OCI-LY7 (cell line): ENCODE results near the gene EFNA5.

Source experiments
- EZH2phosphoT487 ChIP-seq: fragments of 200-600 bp; sonication (generic); IDR thresholded peaks from 2 replicates; pipeline ENCODE4 v1.6.1; 2018; ENCODE audit warnings: low read depth, borderline replicate concordance, mild to moderate bottlenecking, mixed run types, antibody characterized with exemption, low read length, moderate library complexity, mixed read lengths
- TF ChIP-seq, protein P1 (sequence below): fragments of 200-600 bp; sonication (generic); conservative IDR thresholded peaks from 2 replicates; pipeline ENCODE4 v1.5.1; 2014; ENCODE audit warnings: mild to moderate bottlenecking, antibody characterized with exemption, low read length, moderate library complexity, mixed read lengths

DNA sequence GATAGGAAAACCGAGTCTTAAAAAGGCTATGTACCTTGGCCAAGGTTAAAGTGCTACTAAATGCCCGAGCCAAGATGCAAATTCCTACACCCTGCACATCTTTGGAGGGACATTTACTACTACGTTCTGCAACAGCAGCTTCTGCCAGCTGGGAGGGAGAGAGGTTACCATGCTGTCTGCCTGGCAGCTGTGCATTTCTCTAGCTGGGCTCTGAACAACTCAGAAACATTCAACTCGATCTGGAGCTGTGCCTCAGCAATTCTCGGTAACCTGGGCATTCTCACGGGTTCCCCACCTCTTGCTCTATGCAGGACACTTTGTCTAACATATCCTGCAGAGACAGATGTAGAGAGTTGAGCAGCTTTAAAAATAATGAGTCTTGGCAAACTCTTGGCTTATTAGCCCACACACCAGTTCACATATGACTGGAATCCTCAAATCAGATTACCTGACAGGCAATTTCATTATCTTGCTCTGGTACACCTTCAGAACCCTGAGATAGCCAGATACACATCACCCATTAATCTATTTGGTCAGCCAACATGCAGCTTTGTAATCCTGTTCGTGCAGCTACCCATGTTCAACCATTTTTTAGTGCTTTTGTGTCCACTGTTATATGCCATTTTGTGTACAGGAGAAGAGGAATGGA is 115.8 kb downstream of the EFNA5 start:
- TF ChIP-seq EZH2phosphoT487 = no peak
- TF ChIP-seq, protein P1, sequence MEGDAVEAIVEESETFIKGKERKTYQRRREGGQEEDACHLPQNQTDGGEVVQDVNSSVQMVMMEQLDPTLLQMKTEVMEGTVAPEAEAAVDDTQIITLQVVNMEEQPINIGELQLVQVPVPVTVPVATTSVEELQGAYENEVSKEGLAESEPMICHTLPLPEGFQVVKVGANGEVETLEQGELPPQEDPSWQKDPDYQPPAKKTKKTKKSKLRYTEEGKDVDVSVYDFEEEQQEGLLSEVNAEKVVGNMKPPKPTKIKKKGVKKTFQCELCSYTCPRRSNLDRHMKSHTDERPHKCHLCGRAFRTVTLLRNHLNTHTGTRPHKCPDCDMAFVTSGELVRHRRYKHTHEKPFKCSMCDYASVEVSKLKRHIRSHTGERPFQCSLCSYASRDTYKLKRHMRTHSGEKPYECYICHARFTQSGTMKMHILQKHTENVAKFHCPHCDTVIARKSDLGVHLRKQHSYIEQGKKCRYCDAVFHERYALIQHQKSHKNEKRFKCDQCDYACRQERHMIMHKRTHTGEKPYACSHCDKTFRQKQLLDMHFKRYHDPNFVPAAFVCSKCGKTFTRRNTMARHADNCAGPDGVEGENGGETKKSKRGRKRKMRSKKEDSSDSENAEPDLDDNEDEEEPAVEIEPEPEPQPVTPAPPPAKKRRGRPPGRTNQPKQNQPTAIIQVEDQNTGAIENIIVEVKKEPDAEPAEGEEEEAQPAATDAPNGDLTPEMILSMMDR = no peak
